ENCODE results near the gene ACTMAP. TPM values are rescaled to one million over a fixed set of nuclear protein-coding genes. Genes with fewer than 3 reads are reported as not detected.

ACTMAP gene
- total and polyA plus RNA-seq, 2 of the 13 experiments (the other 11 are each of a cell fraction or from before 2014, with no cell fraction given), result 2.2 to 7.9 TPM

DNA sequence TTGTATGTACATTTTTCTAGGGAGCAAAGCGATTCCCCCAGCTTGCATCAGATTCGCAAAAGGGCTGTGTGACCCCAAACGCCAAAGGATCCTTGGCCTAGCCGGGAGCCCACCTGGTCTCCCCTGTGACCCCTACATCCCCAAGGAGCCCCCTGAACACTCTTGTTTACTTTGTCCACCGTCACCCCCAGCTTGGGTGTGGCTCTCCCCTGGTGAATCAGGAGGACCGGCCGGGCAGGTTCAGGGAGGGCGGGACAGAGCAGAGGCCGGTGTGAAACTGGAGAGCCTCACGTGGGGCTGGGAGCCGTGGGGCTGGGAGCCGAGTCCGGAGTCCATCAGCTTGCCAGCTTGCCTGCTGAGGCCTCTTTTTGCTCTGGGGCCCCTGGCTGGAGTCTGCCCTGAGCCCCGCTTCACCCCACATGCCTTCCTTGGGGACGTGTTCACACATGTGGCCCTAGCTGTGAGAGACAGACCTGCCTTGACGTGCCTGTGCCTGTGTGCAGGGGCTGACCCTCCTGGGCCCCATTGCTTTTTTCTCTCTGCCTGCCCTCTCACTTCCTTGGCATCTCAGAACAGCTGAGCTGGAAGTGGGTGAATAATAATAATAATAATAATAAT is 31.4 kb downstream of the ACTMAP start (continued):
- TF ChIP-seq ZNF496 (CRISPR knock-in tag; IDR thresholded peaks at IDR 0.05; ENCODE audit: insufficient replicate concordance) (no peak), GABPA (IDR thresholded peaks at IDR 0.05; ENCODE audit: low read depth, low read length) (no peak), GABPA (CRISPR knock-in tag; IDR thresholded peaks at IDR 0.05; ENCODE audit: low read depth) (0 out of 2 replicates have a peak, but pooled peaks have one; percentile 10), ETV5 (CRISPR knock-in tag; IDR thresholded peaks at IDR 0.05; ENCODE audit: borderline replicate concordance) (0 out of 2 replicates have a peak, but pooled peaks have one; percentile 13), KLF16 (CRISPR knock-in tag; IDR thresholded peaks at IDR 0.05) (no peak), ZNF501 (CRISPR knock-in tag; IDR thresholded peaks at IDR 0.05) (peak; percentile 80), ZNF577 (CRISPR knock-in tag; IDR thresholded peaks at IDR 0.05; ENCODE audit: borderline replicate concordance, low read depth) (no peak), POLR2G (IDR thresholded peaks at IDR 0.05; ENCODE audit: low read depth, low read length) (peak; percentile 71), ZSCAN12 (CRISPR knock-in tag; IDR thresholded peaks at IDR 0.05) (no peak), POLR2AphosphoS2 (IDR thresholded peaks at IDR 0.05; ENCODE audit: low read depth, low read length) (no peak), ZNF337 (CRISPR knock-in tag; IDR thresholded peaks at IDR 0.05; ENCODE audit: borderline replicate concordance, low read depth) (0 out of 2 replicates have a peak, but pooled peaks have one; percentile 28), ESRRA (CRISPR knock-in tag; IDR thresholded peaks at IDR 0.05; ENCODE audit: low read depth) (no peak), CENPX (CRISPR knock-in tag; IDR thresholded peaks at IDR 0.05) (no peak), ZNF510 (CRISPR knock-in tag; IDR thresholded peaks at IDR 0.05; ENCODE audit: low read depth) (no peak), ZNF17 (CRISPR knock-in tag; IDR thresholded peaks at IDR 0.05) (no peak), KDM5A (IDR thresholded peaks at IDR 0.05; ENCODE audit: borderline replicate concordance, low read length) (no peak), ZFY (CRISPR knock-in tag; IDR thresholded peaks at IDR 0.05) (peak; percentile 77), ZNF143 (CRISPR knock-in tag; IDR thresholded peaks at IDR 0.05) (no peak), SIN3B (IDR thresholded peaks at IDR 0.05; ENCODE audit: low read length) (no peak)
- TF ChIP-seq, protein P1, sequence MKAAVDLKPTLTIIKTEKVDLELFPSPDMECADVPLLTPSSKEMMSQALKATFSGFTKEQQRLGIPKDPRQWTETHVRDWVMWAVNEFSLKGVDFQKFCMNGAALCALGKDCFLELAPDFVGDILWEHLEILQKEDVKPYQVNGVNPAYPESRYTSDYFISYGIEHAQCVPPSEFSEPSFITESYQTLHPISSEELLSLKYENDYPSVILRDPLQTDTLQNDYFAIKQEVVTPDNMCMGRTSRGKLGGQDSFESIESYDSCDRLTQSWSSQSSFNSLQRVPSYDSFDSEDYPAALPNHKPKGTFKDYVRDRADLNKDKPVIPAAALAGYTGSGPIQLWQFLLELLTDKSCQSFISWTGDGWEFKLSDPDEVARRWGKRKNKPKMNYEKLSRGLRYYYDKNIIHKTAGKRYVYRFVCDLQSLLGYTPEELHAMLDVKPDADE (CRISPR knock-in tag; IDR thresholded peaks at IDR 0.05), result no peak
- TF ChIP-seq, protein P2, sequence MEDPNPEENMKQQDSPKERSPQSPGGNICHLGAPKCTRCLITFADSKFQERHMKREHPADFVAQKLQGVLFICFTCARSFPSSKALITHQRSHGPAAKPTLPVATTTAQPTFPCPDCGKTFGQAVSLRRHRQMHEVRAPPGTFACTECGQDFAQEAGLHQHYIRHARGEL (CRISPR knock-in tag; IDR thresholded peaks at IDR 0.05), result no peak
- TF ChIP-seq, protein P3, sequence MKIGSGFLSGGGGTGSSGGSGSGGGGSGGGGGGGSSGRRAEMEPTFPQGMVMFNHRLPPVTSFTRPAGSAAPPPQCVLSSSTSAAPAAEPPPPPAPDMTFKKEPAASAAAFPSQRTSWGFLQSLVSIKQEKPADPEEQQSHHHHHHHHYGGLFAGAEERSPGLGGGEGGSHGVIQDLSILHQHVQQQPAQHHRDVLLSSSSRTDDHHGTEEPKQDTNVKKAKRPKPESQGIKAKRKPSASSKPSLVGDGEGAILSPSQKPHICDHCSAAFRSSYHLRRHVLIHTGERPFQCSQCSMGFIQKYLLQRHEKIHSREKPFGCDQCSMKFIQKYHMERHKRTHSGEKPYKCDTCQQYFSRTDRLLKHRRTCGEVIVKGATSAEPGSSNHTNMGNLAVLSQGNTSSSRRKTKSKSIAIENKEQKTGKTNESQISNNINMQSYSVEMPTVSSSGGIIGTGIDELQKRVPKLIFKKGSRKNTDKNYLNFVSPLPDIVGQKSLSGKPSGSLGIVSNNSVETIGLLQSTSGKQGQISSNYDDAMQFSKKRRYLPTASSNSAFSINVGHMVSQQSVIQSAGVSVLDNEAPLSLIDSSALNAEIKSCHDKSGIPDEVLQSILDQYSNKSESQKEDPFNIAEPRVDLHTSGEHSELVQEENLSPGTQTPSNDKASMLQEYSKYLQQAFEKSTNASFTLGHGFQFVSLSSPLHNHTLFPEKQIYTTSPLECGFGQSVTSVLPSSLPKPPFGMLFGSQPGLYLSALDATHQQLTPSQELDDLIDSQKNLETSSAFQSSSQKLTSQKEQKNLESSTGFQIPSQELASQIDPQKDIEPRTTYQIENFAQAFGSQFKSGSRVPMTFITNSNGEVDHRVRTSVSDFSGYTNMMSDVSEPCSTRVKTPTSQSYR (CRISPR knock-in tag; IDR thresholded peaks at IDR 0.05; ENCODE audit: borderline replicate concordance), result peak; percentile 12; the same call in 1 of the 2 replicates
- TF ChIP-seq, protein P4, sequence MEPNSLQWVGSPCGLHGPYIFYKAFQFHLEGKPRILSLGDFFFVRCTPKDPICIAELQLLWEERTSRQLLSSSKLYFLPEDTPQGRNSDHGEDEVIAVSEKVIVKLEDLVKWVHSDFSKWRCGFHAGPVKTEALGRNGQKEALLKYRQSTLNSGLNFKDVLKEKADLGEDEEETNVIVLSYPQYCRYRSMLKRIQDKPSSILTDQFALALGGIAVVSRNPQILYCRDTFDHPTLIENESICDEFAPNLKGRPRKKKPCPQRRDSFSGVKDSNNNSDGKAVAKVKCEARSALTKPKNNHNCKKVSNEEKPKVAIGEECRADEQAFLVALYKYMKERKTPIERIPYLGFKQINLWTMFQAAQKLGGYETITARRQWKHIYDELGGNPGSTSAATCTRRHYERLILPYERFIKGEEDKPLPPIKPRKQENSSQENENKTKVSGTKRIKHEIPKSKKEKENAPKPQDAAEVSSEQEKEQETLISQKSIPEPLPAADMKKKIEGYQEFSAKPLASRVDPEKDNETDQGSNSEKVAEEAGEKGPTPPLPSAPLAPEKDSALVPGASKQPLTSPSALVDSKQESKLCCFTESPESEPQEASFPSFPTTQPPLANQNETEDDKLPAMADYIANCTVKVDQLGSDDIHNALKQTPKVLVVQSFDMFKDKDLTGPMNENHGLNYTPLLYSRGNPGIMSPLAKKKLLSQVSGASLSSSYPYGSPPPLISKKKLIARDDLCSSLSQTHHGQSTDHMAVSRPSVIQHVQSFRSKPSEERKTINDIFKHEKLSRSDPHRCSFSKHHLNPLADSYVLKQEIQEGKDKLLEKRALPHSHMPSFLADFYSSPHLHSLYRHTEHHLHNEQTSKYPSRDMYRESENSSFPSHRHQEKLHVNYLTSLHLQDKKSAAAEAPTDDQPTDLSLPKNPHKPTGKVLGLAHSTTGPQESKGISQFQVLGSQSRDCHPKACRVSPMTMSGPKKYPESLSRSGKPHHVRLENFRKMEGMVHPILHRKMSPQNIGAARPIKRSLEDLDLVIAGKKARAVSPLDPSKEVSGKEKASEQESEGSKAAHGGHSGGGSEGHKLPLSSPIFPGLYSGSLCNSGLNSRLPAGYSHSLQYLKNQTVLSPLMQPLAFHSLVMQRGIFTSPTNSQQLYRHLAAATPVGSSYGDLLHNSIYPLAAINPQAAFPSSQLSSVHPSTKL (CRISPR knock-in tag; IDR thresholded peaks at IDR 0.05), result peak; percentile 51; the same call in 1 of the 2 replicates
